NCI-H345 (cell line): ENCODE results near the gene REEP6.

Experiments used
- DNase-seq: peaks from one replicate; lab custom pipeline; 2025; lab: John Stamatoyannopoulos, UW

Gene REEP6

DNA sequence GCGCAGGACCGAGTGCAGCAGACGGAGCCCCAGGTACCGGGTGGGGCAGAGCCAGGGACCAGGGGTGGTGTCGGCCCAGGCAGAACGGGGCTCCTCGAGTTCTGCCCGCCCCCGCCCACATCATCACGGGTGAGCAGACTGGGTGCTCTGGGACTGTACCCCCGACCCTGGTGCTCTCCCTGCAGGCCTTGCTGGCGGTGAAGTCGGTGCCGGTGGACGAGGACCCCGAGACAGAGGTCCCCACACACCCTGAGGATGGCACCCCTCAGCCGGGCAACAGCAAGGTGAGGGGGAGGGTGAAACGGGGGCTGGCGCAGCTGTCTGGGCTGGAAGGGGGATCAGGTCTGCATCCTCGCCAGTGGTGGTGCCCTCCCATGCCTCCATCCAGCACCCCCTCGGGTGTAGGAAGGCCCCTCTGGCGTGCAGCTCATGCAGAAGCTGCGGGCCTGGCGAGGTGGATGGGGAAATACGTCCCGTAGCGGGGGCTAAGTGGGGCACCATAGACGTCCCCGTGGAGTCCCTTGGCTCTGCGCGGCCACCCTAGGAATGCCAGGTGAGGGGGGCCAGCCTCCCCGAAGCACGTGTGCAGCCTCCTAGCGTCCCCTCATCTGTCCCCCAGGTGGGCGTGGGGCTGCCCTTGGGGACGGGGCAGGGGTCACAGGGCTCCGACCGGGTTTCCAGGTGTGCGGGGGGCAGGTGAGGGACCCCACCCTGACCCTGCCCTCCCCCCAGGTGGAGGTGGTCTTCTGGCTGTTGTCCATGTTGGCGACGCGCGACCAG is 34.7 kb upstream of the REEP6 start:
- DNase-seq, result no peak

DNA sequence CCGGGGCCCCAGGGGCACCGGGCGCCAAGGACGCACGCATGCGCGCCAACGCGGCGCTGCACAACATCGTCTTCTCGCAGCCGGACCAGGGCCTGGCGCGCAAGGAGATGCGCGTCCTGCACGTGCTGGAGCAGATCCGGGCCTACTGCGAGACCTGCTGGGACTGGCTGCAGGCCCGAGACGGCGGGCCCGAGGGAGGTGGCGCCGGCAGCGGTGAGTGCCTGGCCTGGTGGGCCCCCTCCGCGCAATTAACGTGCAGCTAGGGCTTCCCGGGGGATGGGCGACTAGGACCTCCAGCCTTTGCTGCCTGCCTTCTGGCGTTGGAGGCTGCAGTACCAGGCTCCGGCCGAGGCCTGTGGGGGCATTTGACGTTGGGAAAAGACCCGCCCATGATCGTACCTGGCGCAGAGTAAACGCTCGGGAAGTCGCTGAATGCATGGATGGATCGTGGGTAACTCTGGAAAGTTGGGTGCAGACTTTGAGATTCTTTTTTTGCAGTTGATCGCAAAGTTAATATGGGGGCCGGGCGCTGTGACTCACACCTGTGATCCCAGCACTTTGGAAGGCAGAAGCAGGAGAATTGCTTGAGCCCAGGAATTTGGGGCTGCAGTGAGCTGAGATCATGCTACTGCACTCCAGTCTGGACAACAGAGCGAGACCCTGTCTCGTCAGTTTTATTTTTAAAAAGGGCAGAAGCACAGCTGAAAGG is 33.8 kb upstream of the REEP6 start:
- no peak for DNase-seq

DNA sequence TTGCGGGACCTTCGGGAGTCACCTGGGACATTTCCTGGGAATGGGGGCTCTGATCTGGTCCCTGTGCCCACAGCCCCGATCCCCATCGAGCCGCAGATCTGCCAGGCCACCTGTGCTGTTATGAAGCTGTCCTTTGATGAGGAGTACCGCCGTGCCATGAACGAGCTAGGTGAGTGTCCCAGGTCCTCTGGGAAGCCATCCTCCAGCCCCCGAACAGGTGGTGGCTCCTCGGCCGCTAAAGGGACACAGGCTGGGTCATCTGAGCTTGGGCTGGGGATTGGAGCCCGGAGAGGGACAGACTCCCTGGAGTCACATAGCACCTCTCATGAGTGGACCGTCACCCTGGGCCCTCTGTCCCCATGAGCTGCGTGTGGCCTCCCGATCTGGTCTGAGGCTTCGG is 33.1 kb upstream of the REEP6 start:
- no peak for DNase-seq

DNA sequence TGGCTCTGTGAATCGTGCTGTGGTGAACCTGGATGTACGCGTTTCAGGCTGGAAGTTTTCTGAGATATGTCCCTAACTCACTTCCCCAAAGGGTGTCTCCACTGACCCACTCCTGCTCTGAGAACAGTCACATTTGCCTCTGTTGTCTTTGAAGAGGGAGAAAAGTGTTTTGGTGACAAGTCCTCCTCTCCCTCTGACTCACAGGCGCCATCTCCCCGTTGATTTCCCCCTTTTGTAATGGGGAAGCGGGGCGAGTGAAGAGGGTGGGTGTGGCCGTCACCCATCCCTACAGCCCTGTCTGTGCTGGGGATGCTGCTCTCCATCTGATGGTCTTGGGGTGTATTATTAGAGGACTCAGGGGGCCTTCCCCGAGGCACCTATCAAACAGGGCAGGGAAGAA is 31.5 kb upstream of the REEP6 start:
- no peak for DNase-seq

DNA sequence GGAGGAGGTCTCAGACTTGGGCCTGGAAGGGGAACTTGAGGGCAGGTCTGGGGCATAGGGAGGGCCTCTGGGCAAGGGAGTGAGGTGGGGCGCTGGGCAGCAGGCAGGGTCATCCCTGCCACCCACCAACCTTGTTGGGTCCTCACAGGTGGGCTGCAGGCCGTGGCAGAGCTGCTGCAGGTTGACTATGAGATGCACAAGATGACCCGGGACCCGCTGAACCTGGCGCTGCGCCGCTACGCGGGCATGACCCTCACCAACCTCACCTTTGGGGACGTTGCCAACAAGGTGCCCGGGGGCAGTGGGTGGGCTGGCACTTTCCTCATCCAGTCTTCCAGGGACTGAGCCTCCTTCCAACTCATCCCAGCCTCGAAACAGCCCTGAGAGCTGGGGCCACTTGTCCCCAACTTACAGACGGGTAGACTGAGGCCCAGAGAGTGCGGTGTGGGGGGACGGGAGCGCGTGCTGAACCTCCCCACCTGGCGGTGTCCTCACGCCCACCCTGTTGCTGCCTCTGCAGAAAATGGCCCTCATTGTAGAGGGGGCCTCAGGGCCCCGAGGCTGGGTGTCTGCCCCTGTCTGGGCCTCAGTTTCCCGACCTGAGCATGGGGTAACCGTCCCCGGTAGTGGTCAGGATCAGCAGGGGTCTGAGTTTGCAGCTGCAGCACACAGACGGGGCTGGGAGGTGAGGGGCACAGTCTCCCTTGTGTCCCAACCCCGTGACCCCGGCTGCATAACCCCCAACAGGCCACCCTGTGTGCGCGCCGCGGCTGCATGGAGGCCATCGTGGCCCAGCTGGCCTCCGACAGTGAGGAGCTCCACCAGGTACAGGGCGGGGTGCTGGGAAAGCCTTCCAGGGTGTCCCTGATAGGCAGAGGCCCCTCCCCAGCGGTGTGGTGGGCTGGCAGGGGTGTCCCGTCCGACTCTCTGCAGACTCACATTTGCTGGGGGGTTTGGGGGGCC is 30.7 kb upstream of the REEP6 start:
- no peak for DNase-seq

DNA sequence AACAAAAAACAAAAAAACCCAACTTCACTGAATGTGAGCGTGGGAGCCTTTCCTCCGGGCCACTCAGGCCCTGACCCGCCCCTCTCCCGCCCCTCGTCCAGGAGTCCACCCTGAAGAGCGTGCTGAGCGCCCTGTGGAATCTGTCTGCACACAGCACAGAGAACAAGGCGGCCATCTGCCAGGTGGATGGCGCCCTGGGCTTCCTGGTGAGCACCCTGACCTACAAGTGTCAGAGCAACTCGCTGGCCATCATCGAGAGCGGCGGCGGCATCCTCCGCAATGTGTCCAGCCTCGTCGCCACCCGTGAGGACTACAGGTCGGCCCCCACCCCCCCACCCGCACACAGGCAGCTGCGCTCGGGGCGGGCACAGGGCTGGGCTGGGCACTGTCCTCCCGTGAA is 29.1 kb upstream of the REEP6 start:
- DNase-seq, result no peak

DNA sequence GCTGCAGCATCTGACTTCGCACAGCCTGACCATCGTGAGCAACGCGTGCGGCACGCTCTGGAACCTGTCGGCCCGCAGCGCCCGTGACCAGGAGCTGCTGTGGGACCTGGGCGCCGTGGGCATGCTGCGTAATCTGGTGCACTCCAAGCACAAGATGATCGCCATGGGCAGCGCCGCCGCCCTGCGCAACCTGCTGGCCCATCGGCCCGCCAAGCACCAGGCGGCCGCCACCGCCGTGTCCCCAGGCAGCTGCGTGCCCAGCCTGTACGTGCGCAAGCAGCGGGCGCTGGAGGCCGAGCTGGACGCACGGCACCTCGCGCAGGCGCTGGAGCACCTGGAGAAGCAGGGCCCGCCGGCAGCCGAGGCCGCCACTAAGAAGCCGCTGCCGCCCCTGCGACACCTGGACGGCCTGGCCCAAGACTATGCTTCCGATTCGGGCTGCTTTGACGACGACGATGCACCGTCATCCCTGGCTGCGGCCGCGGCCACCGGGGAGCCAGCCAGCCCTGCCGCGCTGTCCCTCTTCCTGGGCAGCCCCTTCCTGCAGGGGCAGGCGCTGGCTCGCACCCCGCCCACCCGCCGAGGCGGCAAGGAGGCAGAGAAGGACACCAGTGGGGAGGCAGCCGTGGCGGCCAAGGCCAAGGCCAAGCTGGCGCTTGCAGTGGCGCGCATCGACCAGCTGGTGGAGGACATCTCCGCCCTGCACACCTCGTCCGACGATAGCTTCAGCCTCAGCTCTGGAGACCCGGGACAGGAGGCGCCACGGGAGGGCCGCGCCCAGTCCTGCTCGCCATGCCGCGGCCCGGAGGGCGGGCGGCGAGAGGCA is 25.6 kb upstream of the REEP6 start:
- DNase-seq, result no peak

DNA sequence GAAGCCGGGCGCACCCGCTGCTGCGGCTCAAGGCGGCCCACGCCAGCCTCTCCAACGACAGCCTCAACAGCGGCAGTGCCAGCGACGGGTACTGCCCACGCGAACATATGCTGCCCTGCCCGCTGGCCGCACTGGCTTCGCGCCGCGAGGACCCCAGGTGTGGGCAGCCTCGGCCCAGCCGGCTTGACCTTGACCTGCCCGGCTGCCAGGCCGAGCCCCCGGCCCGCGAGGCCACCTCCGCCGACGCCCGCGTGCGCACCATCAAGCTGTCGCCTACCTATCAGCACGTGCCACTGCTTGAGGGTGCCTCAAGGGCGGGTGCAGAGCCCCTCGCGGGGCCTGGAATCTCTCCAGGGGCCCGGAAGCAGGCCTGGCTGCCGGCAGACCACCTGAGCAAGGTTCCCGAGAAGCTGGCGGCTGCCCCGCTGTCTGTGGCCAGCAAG is 24.9 kb upstream of the REEP6 start:
- DNase-seq, result no peak

DNA sequence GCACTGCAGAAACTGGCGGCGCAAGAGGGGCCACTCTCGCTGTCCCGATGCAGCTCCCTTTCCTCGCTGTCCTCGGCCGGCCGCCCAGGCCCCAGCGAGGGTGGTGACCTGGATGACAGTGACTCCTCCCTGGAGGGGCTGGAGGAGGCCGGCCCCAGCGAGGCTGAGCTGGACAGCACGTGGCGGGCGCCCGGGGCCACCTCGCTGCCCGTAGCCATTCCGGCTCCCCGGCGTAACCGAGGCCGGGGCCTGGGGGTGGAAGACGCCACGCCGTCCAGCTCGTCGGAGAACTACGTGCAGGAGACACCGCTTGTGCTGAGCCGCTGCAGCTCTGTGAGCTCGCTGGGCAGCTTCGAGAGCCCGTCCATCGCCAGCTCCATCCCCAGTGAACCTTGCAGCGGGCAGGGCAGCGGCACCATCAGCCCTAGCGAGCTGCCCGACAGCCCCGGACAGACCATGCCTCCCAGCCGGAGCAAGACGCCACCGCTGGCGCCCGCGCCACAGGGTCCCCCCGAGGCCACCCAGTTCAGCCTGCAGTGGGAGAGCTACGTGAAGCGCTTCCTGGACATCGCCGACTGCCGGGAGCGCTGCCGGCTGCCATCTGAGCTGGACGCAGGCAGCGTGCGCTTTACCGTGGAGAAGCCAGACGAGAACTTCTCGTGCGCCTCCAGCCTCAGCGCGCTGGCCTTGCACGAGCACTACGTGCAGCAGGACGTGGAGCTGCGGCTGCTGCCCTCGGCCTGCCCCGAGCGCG is 24.3 kb upstream of the REEP6 start:
- DNase-seq, result no peak

DNA sequence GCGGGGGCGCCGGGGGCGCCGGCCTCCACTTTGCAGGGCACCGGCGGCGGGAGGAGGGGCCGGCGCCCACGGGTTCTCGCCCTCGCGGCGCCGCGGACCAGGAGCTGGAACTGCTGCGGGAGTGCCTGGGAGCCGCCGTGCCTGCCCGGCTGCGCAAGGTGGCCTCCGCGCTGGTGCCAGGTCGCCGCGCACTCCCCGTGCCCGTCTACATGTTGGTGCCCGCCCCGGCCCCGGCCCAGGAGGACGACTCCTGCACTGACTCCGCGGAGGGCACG is 23.8 kb upstream of the REEP6 start:
- DNase-seq, result no peak

DNA sequence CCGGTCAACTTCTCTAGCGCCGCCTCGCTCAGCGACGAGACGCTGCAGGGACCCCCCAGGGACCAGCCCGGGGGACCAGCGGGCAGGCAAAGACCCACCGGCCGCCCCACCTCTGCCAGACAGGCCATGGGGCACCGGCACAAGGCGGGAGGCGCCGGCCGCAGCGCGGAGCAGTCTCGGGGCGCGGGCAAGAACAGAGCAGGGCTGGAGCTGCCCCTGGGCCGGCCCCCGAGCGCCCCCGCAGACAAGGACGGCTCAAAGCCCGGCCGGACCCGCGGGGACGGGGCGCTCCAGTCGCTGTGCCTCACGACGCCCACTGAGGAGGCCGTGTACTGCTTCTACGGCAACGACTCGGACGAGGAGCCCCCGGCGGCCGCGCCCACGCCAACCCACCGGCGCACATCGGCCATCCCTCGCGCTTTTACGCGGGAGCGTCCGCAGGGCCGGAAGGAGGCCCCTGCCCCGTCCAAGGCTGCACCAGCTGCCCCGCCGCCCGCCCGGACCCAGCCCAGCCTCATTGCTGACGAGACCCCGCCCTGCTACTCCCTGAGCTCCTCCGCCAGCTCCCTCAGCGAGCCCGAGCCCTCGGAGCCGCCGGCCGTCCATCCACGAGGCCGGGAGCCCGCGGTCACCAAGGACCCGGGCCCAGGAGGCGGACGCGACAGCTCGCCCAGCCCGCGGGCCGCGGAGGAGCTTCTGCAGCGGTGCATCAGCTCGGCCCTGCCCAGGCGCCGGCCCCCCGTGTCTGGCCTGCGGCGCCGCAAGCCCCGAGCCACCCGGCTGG is 23.3 kb upstream of the REEP6 start:
- no peak for DNase-seq

DNA sequence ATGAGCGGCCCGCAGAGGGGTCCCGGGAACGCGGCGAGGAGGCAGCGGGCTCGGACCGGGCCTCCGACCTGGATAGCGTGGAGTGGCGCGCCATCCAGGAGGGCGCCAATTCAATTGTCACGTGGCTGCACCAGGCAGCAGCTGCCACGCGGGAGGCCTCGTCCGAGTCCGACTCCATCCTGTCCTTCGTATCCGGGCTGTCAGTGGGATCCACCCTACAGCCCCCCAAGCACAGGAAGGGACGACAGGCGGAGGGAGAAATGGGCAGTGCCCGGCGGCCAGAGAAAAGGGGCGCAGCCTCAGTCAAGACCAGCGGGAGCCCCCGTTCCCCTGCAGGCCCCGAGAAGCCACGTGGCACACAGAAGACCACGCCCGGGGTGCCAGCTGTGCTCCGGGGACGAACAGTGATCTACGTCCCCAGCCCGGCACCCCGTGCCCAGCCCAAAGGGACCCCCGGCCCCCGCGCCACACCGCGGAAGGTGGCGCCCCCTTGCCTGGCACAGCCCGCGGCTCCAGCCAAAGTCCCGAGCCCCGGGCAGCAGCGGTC is 22.6 kb upstream of the REEP6 start:
- no peak for DNase-seq

DNA sequence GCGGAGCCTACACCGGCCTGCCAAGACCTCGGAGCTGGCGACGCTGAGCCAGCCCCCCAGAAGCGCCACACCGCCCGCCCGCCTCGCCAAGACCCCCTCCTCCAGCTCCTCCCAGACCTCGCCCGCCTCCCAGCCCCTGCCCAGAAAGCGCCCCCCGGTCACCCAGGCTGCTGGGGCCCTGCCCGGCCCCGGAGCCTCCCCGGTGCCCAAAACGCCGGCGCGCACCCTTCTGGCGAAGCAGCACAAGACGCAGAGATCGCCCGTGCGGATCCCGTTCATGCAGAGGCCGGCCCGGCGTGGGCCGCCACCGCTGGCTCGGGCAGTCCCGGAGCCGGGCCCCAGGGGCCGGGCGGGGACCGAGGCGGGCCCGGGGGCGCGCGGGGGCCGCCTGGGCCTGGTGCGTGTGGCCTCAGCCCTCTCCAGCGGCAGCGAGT is 22.1 kb upstream of the REEP6 start:
- DNase-seq, result no peak

DNA sequence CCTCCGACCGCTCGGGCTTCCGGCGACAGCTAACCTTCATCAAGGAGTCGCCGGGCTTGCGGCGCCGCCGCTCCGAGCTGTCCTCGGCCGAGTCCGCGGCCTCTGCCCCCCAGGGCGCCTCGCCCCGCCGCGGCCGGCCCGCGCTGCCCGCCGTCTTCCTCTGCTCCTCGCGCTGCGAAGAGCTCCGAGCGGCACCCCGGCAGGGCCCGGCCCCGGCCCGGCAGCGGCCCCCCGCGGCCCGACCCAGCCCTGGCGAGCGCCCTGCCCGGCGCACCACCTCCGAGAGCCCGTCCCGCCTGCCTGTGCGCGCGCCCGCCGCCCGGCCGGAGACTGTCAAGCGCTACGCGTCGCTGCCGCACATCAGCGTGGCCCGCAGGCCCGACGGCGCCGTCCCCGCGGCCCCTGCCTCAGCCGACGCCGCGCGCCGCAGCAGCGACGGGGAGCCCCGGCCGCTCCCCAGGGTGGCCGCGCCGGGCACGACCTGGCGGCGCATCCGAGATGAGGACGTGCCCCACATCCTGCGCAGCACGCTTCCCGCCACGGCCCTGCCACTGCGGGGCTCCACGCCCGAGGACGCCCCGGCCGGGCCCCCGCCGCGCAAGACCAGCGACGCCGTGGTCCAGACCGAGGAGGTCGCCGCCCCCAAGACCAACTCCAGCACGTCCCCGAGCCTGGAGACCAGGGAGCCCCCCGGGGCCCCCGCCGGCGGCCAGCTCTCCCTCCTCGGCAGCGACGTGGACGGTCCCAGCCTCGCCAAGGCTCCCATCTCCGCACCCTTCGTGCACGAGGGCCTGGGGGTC is 21.5 kb upstream of the REEP6 start:
- DNase-seq, result no peak

DNA sequence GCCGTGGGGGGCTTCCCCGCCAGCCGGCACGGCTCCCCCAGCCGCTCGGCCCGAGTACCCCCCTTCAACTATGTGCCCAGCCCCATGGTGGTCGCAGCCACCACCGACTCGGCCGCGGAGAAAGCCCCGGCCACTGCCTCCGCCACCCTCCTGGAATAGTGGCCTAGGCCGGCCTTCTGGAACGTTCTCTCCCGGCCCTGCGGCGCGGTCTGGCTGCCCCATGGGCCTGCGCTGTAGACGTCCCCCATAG is 21.0 kb upstream of the REEP6 start:
- DNase-seq, result no peak

DNA sequence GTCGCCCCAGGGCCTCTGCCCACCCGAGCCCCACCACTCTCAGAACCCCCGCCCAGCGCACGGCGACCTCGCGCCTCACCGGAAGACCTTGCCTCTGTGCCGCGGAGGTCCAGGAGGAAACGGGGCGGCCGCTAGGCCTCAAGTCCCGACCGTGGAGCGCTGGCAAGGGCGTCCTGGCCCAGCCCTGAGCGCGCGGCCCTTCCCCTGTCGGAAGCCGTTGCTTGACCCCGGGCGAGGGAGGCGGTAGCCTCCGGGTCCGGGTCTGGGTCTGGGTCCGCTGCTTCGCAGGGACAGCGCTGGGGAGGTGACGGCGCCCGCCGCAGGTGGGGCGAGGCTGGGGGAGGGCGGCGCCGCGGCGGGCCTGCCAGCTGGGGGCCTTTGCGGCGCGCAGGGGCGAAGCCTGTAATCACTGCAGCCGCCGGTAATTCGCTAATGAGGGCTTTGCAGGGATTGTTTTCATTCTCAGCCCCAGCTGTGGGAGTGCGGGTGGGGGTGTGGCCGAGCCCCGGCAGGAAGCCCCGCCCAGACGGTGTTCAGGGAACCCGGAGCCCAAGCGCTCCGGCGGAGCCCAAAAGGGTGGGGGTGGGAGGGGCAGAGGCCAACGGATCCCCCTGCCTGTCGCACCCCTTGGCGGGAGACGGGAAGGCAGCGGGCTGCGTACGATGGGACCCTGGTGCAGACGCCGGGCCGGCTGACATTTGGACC is 20.5 kb upstream of the REEP6 start:
- no peak for DNase-seq

DNA sequence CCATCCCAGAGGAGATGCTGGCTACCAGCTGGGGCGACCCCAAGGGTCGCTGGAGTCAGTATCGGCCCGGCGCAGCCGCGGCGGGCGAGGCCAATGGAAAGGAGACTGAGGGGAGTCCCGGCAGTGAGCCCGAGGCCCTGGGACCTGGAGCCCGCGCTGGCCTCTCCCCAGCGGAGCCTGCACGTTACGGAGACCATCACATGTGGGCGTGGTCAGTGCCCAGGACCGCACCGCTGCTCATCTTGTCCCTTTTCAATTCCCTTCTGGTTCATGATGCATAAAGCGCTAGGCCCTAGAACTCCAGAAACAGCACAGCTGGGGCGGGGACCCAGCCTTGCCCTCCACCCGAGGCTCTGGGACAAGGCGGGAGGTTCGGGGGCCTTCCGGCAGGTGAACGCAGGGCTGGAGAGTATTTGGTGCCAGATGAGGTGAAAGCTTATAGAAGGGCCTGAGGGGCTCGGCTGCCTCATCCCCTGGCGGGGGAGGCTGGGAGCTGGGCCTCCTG is 19.9 kb upstream of the REEP6 start:
- no peak for DNase-seq

DNA sequence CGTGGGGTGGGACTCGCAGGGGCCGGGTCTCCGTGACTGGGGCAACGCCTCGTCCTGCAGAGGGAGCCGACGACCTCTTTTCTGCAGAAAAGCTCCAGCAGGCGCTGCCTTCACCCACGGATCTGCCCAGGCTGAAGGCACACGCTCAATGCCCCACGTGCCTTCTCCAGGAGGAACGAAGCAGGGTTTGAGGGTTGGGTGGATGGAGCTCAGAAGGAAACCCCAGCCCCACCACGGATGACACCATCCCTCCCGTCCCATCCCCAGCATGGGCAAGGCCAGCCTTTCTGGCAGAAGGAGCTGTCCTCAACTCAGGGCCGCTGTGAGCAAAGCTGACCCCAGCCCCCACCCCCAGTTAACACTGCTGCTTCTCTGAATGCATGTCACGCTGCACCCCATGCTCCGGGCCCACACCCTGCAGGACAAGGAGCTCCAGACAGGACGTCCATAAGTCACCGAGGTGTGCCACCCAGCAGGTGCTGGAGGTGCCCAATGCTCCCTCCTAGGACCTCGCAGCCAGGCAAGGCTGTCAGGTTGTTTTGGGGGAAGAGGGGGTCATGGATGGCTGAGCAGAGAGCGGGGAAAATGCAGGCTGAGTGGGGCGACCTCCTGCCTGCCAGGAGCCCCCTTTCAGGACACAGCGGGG is 19.3 kb upstream of the REEP6 start:
- DNase-seq, result no peak
